ENCODE results near the gene RNF2.

Gene RNF2

GRCh38 chr1:185104083-185104482, 58.7 kb downstream of the RNF2 start:
- no peak for DNase-seq

- DNase-seq: no peak
Measured at GRCh38 chr1:185105121-185105520, 59.8 kb downstream of the RNF2 start.

DNA sequence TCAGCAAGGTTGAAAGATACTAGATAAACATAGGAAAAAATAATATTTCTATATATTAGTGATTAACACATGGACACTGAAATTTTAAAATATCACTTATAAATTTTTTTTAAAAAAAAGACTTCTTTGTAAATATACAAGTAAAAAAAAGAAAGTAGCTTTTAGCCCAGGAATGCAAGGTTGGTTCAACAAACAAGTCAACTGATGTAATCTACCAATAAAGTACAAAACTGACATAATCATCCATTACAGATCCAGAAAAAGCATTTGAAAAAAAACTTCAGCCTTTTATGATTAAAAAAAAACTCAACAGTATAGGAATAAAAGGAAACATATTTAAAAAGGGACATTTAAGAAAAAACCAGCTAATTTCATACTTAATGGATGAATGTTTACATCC, 63.0 kb downstream of the RNF2 start:
- peak; percentile 10 for DNase-seq

GRCh38 chr1:185110145-185110544, 64.8 kb downstream of the RNF2 start:
- peak; percentile 37 for DNase-seq

DNA sequence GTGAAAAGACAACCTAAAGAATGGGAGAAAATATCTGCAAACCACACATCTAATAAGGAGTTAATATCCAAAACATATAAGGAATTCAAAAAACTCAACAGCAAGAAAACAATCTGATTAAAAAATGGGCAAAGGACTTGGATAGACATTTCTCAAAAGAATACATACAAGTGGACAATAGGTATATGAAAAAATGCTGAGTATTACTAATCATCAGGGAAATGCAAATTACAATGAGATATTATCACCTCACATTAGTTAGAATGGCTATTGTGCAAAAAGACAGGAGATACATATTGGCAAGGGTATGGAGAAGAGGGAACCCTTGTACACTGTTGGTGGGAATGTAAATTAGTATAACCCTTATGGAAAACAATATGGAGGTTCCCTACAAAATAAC, 66.5 kb downstream of the RNF2 start:
- no peak for DNase-seq

DNA sequence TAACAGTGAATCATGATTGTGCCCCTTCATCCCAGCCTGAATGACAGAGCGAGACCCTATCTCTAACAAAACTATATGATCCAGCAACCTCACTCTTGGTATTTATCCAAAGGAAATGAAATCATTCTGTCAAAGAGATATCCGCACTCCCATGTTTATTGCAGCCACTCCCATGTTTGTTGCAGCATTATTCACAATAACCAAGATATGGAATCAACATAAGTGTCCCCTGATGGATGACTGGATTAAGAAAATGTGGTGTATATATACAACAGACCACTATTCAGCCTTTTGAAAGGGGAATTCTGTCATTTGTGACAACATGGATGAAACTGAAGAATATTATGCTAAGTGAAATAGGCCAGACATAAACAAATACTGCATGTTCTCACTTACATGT, 67.0 kb downstream of the RNF2 start:
- no peak for DNase-seq

DNA sequence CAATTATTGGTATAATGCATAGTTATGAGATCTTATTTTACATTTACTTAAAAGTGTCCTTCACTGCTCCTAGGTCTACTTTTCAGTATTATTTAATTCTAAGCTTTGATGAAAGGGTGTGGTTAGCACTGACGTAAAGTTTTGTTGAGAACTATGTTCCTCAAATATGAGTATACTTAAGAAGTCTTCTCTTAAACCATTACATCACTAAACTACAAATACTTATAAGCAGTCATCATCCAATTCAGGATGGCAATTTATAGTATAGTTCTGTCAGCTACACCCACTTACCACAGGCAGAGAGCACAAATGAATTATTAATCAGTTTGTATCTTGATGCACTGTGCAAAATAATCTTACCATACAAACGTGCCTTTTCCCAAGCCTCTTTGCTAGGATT, 84.3 kb downstream of the RNF2 start:
- DNase-seq: no peak

GRCh38 chr1:185132534-185132933, 87.2 kb downstream of the RNF2 start:
- DNase-seq: no peak

DNA sequence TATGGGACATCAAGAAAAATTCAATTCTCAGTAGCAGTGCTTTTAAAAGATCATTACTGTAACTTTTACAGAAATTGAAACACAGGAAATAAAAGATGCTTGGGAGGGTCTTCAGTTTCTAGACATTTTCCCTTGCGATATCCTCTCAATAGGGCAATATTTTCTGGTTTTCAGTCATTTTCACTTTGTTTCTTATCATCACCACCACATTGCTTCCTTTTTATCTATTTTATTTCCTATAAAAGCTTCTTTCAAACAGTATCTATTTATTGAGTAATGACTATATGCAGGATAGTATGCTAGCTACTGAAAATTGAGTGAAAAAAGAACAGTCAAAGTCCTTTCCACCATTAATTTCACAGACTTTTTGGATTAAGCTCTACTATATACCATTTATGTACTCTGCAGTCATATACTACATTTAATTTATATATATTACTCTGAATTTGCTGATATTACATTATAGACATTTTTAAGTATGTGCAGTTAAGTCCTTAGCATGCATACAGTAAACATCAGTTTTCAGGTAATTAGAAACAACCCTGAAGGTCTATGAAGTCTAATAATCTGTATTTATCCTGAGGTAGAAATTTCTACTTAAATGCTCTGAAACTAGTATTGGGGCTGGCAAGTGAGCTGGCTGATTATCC, 92.7 kb downstream of the RNF2 start:
- no peak for DNase-seq

GRCh38 chr1:185139246-185139645, 93.9 kb downstream of the RNF2 start:
- DNase-seq: no peak

DNA sequence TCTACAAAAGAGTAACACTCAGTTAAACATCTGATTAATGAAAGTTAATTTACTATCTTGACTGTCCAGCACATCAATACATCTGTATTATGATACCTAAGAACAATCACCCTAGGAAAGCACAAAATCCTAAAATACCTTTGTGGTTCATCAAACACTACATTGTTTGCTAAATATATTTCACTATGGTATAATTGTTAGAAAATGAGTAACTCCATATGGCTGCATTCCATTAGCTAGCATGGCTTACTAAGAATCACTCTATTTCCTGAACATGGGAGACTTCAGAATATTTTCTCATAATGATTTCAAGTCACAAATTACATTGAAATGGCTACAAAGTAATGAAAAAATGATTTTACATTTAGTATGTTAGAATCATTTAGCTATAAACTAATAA, 98.9 kb downstream of the RNF2 start:
- DNase-seq: no peak

GRCh38 chr1:185151215-185151614, 105.9 kb downstream of the RNF2 start:
- DNase-seq: no peak
